H1 (cell line): ENCODE results near the gene ENTR1. TPM values are rescaled to one million over a fixed set of nuclear protein-coding genes. Genes with fewer than 3 reads are reported as not detected.

Source experiments
- CTCF ChIA-PET: fragments of 300-600 bp; sonication (Branson Sonifier 250); formaldehyde crosslinking; loops from one replicate; lab custom pipeline; 2021; ENCODE audit not compliant: partially characterized antibody; lab: Charles Lee
- POLR2A ChIA-PET: fragments of 300-600 bp; sonication (Branson Sonifier 250); formaldehyde crosslinking; loops from one replicate; lab custom pipeline; 2021; ENCODE audit warnings: inconsistent platforms; ENCODE audit not compliant: partially characterized antibody; lab: Charles Lee
- DNase-seq, 2 experiments: peaks; one replicate each; pipeline versions ENCODE4 v3.0.0 to v3.0.0-alpha.2; 2010 to 2022; ENCODE audit warnings: low spot score in 2 of 2, low read depth in 1 of 2, mixed read lengths in 1 of 2
- FAIRE-seq: peaks from 2 replicates; lab custom pipeline; 2011; peaks lifted over from hg19 to GRCh38; lab: Jason Lieb, UNC
- H2AFZ ChIP-seq: 2 replicates; pipeline ENCODE4 v1.8.1; 2012; ENCODE audit warnings: low read length, inconsistent platforms
- H2AK5ac ChIP-seq: 2 replicates; pipeline ENCODE4 v1.6.1; 2013; ENCODE audit warnings: low read depth, low read length
- H2BK120ac ChIP-seq: replicated peaks from 2 replicates; pipeline ENCODE3; 2013; ENCODE audit warnings: low read depth, low read length, inconsistent platforms
- H2BK12ac ChIP-seq: 2 replicates; pipeline ENCODE4 v1.6.1; 2013; ENCODE audit warnings: low read depth, low read length
- H2BK15ac ChIP-seq: 2 replicates; pipeline ENCODE4 v1.6.1; 2013; ENCODE audit warnings: low read length
- H2BK20ac ChIP-seq: 2 replicates; pipeline ENCODE4 v1.6.1; 2013; ENCODE audit warnings: low read length
- H2BK5ac ChIP-seq: 2 replicates; pipeline ENCODE4 v1.6.1; 2013; ENCODE audit warnings: low read depth, low read length
- H3K14ac ChIP-seq: 2 replicates; pipeline ENCODE4 v1.6.1; 2013; ENCODE audit warnings: inconsistent platforms; ENCODE audit not compliant: insufficient read length
- H3K18ac ChIP-seq: 2 replicates; pipeline ENCODE4 v1.6.1; 2013; ENCODE audit warnings: low read length; ENCODE audit errors: extremely low read depth
- H3K23ac ChIP-seq: 2 replicates; pipeline ENCODE4 v1.6.1; 2013; ENCODE audit warnings: inconsistent platforms; ENCODE audit not compliant: insufficient read length
- H3K23me2 ChIP-seq: 2 replicates; pipeline ENCODE4 v1.6.1; 2013; ENCODE audit warnings: low read depth, low read length
- H3K27ac ChIP-seq: 2 replicates; pipeline ENCODE4 v1.6.1; 2011; ENCODE audit warnings: low read depth, low read length, inconsistent platforms
- H3K27me3 ChIP-seq, 4 experiments: replicated peaks in 1 of 4; 1 replicate in 1 of 4; 2 replicates in 3 of 4; pipeline versions ENCODE4 v1.6.1 to v1.8.1; 2011 to 2013; ENCODE audit warnings: low read length in 3 of 4, mild to moderate bottlenecking in 3 of 4, inconsistent platforms in 2 of 4, mixed read lengths in 2 of 4, moderate library complexity in 1 of 4; ENCODE audit not compliant: control insufficient read depth in 3 of 4, insufficient read depth in 3 of 4; ENCODE audit errors: extremely low read depth in 1 of 4
- H3K36me3 ChIP-seq, 4 experiments: 2 replicates each; pipeline versions ENCODE4 v1.6.1 to v1.8.1; 2011 to 2013; ENCODE audit warnings: mild to moderate bottlenecking in 4 of 4, low read length in 3 of 4, moderate library complexity in 2 of 4, control low read depth in 1 of 4, inconsistent platforms in 1 of 4; ENCODE audit not compliant: insufficient read depth in 4 of 4, control insufficient read depth in 2 of 4
- H3K4ac ChIP-seq: replicated peaks from 2 replicates; pipeline ENCODE3; 2013; ENCODE audit warnings: low read length, low read depth, mixed read lengths, inconsistent platforms; ENCODE audit not compliant: insufficient read length
- H3K4me1 ChIP-seq, 4 experiments: replicated peaks in 1 of 4; 1 replicate in 1 of 4; 2 replicates in 3 of 4; pipeline versions ENCODE4 v1.6.1 to v1.8.1; 2011 to 2013; ENCODE audit warnings: low read length in 3 of 4, inconsistent platforms in 2 of 4, mixed read lengths in 1 of 4; ENCODE audit not compliant: insufficient read depth in 4 of 4, control insufficient read depth in 3 of 4
- H3K4me2 ChIP-seq, 2 experiments: 2 replicates each; pipeline versions ENCODE4 v1.6.1 to v1.8.1; 2011 to 2013; ENCODE audit warnings: low read depth in 2 of 2, low read length in 2 of 2, control low read depth in 1 of 2, inconsistent platforms in 1 of 2, mild to moderate bottlenecking in 1 of 2; ENCODE audit not compliant: insufficient read depth in 1 of 2
- H3K4me3 ChIP-seq, 4 experiments: fragments of 200-600, 300-600 bp in 1 of 4; sonication (generic), shearing (Covaris generic), sonication (Bioruptor Twin) in 1 of 4; 2 replicates each; pipeline versions ENCODE4 v1.5.1 to v1.8.1; 2011 to 2016; ENCODE audit warnings: low read length in 4 of 4, low read depth in 3 of 4, control low read depth in 2 of 4, inconsistent platforms in 2 of 4, mild to moderate bottlenecking in 2 of 4, mixed read lengths in 1 of 4, moderate library complexity in 1 of 4; ENCODE audit not compliant: insufficient read depth in 2 of 4; ENCODE audit errors: extremely low read depth in 1 of 4
- H3K56ac ChIP-seq: replicated peaks from 2 replicates; pipeline ENCODE3; 2013; ENCODE audit warnings: low read depth, mild to moderate bottlenecking, mixed read lengths, low read length, inconsistent platforms; ENCODE audit not compliant: insufficient read length
- H3K79me1 ChIP-seq: 2 replicates; pipeline ENCODE4 v1.6.1; 2013; ENCODE audit warnings: low read depth, low read length, control low read depth
- H3K79me2 ChIP-seq, 2 experiments: 2 replicates each; pipeline versions ENCODE4 v1.6.1 to v1.8.1; 2012 to 2013; ENCODE audit warnings: low read length in 2 of 2, mild to moderate bottlenecking in 2 of 2, inconsistent platforms in 1 of 2; ENCODE audit not compliant: insufficient read depth in 2 of 2, control insufficient read depth in 1 of 2
- H3K9ac ChIP-seq, 4 experiments: replicated peaks in 1 of 4; 1 replicate in 1 of 4; 2 replicates in 3 of 4; pipeline versions ENCODE4 v1.6.1 to v1.8.1; 2011 to 2013; ENCODE audit warnings: low read depth in 3 of 4, low read length in 3 of 4, control low read depth in 2 of 4, mild to moderate bottlenecking in 2 of 4, moderate library complexity in 2 of 4, inconsistent platforms in 1 of 4; ENCODE audit errors: extremely low read depth in 1 of 4
- H3K9me3 ChIP-seq, 2 experiments: 2 replicates each; pipeline versions ENCODE4 v1.6.1 to v1.8.1; 2012 to 2013; ENCODE audit warnings: mild to moderate bottlenecking in 2 of 2, moderate library complexity in 2 of 2, control low read depth in 1 of 2, inconsistent platforms in 1 of 2, low read depth in 1 of 2, low read length in 1 of 2, mixed read lengths in 1 of 2; ENCODE audit not compliant: insufficient read depth in 2 of 2
- H4K20me1 ChIP-seq, 2 experiments: replicated peaks in 1 of 2; 2 replicates each; pipeline versions ENCODE3 to v1.8.1; 2011 to 2013; ENCODE audit warnings: inconsistent platforms in 2 of 2, low read length in 2 of 2, mild to moderate bottlenecking in 1 of 2; ENCODE audit not compliant: insufficient read depth in 2 of 2, control insufficient read depth in 1 of 2
- H4K5ac ChIP-seq: 2 replicates; pipeline ENCODE4 v1.6.1; 2013; ENCODE audit warnings: low read length, low read depth, mixed read lengths, inconsistent platforms; ENCODE audit not compliant: insufficient read length
- H4K8ac ChIP-seq: 2 replicates; pipeline ENCODE4 v1.8.0; 2013; ENCODE audit warnings: mild to moderate bottlenecking, moderate library complexity, low read length, inconsistent platforms; ENCODE audit not compliant: insufficient read depth; ENCODE audit errors: extremely low read depth
- H4K91ac ChIP-seq: replicated peaks from 2 replicates; pipeline ENCODE3; 2013; ENCODE audit warnings: low read length, mixed read lengths, inconsistent platforms; ENCODE audit not compliant: insufficient read length
- ASH2L ChIP-seq: fragments of 200-600, 300-600 bp; sonication (generic); IDR thresholded peaks from one replicate; pipeline ENCODE4 v1.7.1; 2017; ENCODE audit warnings: low read length
- BACH1 ChIP-seq: IDR thresholded peaks from 2 replicates; pipeline ENCODE4 v1.6.1; 2012; ENCODE audit warnings: low read length, improper control_type of control experiment
- CHD1 ChIP-seq: IDR thresholded peaks from 2 replicates; pipeline ENCODE4 v1.6.1; 2012; ENCODE audit warnings: low read depth, low read length, improper control_type of control experiment
- EP300 ChIP-seq, 2 experiments: IDR thresholded peaks; 1 replicate in 1 of 2; 2 replicates in 1 of 2; pipeline ENCODE4 v1.6.1; 2011 to 2012; ENCODE audit warnings: low read depth in 2 of 2, low read length in 2 of 2, mild to moderate bottlenecking in 2 of 2, borderline replicate concordance in 1 of 2, inconsistent platforms in 1 of 2, moderate library complexity in 1 of 2
- GTF2F1 ChIP-seq: IDR thresholded peaks from 2 replicates; pipeline ENCODE4 v1.6.1; 2012; ENCODE audit warnings: low read depth, low read length, improper control_type of control experiment, borderline replicate concordance
- POU5F1 ChIP-seq: IDR thresholded peaks from 2 replicates; pipeline ENCODE4 v1.6.1; 2011; ENCODE audit warnings: low read depth, mild to moderate bottlenecking, low read length, moderate library complexity
- SIX5 ChIP-seq: IDR thresholded peaks from 2 replicates; pipeline ENCODE4 v1.6.1; 2011; ENCODE audit warnings: mild to moderate bottlenecking, low read depth, low read length
- TBP ChIP-seq: IDR thresholded peaks from 2 replicates; pipeline ENCODE4 v1.6.1; 2011; ENCODE audit warnings: low read depth, low read length, improper control_type of control experiment
- TEAD4 ChIP-seq: IDR thresholded peaks from 2 replicates; pipeline ENCODE4 v1.6.1; 2012; ENCODE audit warnings: low read depth, low read length, inconsistent platforms, mixed read lengths
- WGBS, 2 experiments: shearing (Covaris generic) in 1 of 2; methylation state at CpG; one replicate each; pipeline versions ENCODE4 v1.1.6 to v1.1.7; 2013 to 2015; ENCODE audit warnings: low lambda C conversion rate in 2 of 2, mixed read lengths in 2 of 2, inconsistent platforms in 1 of 2, low coverage in 1 of 2, missing lambda C conversion rate in 1 of 2; ENCODE audit not compliant: insufficient replicate concordance in 2 of 2, insufficient coverage in 1 of 2, insufficient read length in 1 of 2; ENCODE audit errors: extremely low coverage in 1 of 2, missing lambda C conversion rate in 1 of 2; 5-methylcytosine and 5-hydroxymethylcytosine counted together
- polyA plus RNA-seq, 7 experiments: library from polyadenylated mRNA; depleted of rRNA in 3 of 7; stranded (reverse) in 5 of 7; unstranded in 2 of 7; fragments of >200 nt in 5 of 7; fragments of 200-250 nt in 2 of 7; gene quantifications; 1 replicate in 5 of 7; 2 replicates in 1 of 7; 4 replicates in 1 of 7; pipeline versions ENCODE4 v1.2.1 to v1.2.3, GENCODE V29; 2011 to 2013; ENCODE audit warnings: missing spikeins in 2 of 7, mixed read lengths in 2 of 7
- total RNA-seq: library from RNA; stranded (reverse); fragmentation: NEBNext Ultra II Directional; extraction: Animal tissue kit (Norgen Biotek cat#: 25700); gene quantifications from 2 replicates; pipeline ENCODE4 v1.2.1, GENCODE V29; 2021
- TF ChIP-seq, protein P1 (sequence below), 3 experiments: IDR thresholded peaks; 1 replicate in 2 of 3; 2 replicates in 1 of 3; pipeline versions ENCODE4 v1.5.1 to v1.6.1; 2011; ENCODE audit warnings: low read length in 3 of 3, mild to moderate bottlenecking in 3 of 3, inconsistent platforms in 2 of 3, low read depth in 1 of 3, moderate library complexity in 1 of 3; ENCODE audit not compliant: insufficient read depth in 1 of 3; ENCODE audit errors: control extremely low read depth in 1 of 3
- TF ChIP-seq, protein P2 (sequence below): IDR thresholded peaks from 2 replicates; pipeline ENCODE4 v1.6.1; 2012; ENCODE audit warnings: inconsistent platforms

The ENTR1 gene
- total and polyA plus RNA-seq, 2 of the 8 experiments (the other 6 are each of a cell fraction or from before 2014, with no cell fraction given), result 65.2 to 102 TPM

DNA sequence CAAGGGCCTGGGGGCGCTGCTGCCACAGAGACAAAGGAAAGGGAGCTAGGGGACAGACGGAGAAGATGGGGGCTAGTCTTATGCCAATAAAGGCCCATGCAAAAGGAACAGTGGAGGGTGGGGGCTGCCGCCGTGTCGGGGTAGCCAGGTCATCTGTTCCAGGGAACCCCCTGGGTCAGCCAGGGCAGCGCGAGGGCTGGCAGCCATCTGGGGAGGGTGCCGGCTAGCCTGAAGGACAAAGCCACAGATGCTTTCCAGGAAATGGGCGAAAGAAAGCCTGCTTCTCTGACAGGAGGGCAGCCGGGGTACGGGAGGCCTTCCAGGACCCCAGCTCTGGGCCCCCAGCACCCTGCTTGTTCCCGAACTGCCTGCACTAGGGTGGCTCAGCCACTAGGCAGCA lies 35.3 kb downstream of the ENTR1 start:
- H2AK5ac ChIP-seq, result no peak overlapping the region
- H3K4me2 ChIP-seq, result no peak overlapping the region
- FAIRE-seq (no peak), DNase-seq (no peak)
- H3K79me1 ChIP-seq, result no peaks in the 10 kb centered on the region
- no peak overlapping the region for H3K18ac ChIP-seq
- no peak overlapping the region for H2BK15ac ChIP-seq
- no peak overlapping the region for H2BK120ac ChIP-seq
- no peak overlapping the region for H4K5ac ChIP-seq
- POLR2A ChIA-PET, result interaction anchor here (0.8 to 7.2 kb wide), 12 partner anchors 8 to 63 kb away, joined by 3 to 43 read pairs (median 10); partner anchors contain the start of genes DNLZ and SNAPC4
- CTCF ChIA-PET, result interaction anchor here (0.9 to 1.9 kb wide), 9 partner anchors 8 to 272 kb away, joined by 3 to 8 read pairs (median 3); partner anchors contain the start of gene DNLZ
- no peaks in the 10 kb centered on the region for H3K4me1 ChIP-seq
- H3K36me3 ChIP-seq, result peaks cover 0 to 19% (median 2%) of the 10 kb centered on the region in 4 experiments; a peak in 5 of 8 replicates
- H3K4me3 ChIP-seq, result no peak overlapping the region
- H3K4ac ChIP-seq, result no peak overlapping the region
- no peak overlapping the region for H3K9ac ChIP-seq
- H2BK12ac ChIP-seq, result no peak overlapping the region
- WGBS, 2 experiments, result 89% methylated on average over 11 of the region's 12 CpGs; no CpG with 5 or more reads in 1 of the 2 experiments
- H3K79me2 ChIP-seq, result no peaks in the 10 kb centered on the region
- H3K27ac ChIP-seq, result no peak overlapping the region
- no peak overlapping the region for H2BK5ac ChIP-seq
- peaks cover 5 to 8% of the 10 kb centered on the region in 2 experiments for H4K20me1 ChIP-seq
- no peak overlapping the region for H2BK20ac ChIP-seq
- no peak overlapping the region for H3K23ac ChIP-seq
- no peak overlapping the region for H3K56ac ChIP-seq
- H3K14ac ChIP-seq, result no peak overlapping the region
- no peaks in the 10 kb centered on the region for H3K23me2 ChIP-seq
- no peaks in the 10 kb centered on the region for H3K27me3 ChIP-seq
- no peaks in the 10 kb centered on the region for H3K9me3 ChIP-seq
- no peak overlapping the region for H2AFZ ChIP-seq
- H4K91ac ChIP-seq, result no peak overlapping the region
- no peak overlapping the region for H4K8ac ChIP-seq
- TF ChIP-seq SIX5 (no peak), ASH2L (no peak), CHD1 (no peak), BACH1 (no peak), GTF2F1 (no peak), TEAD4 (no peak), EP300 (IDR thresholded peaks at IDR 0.05; ENCODE audit: borderline replicate concordance in 1 of 2, low read depth in 2 of 2, low read length in 2 of 2) (no peak), POU5F1 (no peak), TBP (no peak)
- TF ChIP-seq, protein P1, sequence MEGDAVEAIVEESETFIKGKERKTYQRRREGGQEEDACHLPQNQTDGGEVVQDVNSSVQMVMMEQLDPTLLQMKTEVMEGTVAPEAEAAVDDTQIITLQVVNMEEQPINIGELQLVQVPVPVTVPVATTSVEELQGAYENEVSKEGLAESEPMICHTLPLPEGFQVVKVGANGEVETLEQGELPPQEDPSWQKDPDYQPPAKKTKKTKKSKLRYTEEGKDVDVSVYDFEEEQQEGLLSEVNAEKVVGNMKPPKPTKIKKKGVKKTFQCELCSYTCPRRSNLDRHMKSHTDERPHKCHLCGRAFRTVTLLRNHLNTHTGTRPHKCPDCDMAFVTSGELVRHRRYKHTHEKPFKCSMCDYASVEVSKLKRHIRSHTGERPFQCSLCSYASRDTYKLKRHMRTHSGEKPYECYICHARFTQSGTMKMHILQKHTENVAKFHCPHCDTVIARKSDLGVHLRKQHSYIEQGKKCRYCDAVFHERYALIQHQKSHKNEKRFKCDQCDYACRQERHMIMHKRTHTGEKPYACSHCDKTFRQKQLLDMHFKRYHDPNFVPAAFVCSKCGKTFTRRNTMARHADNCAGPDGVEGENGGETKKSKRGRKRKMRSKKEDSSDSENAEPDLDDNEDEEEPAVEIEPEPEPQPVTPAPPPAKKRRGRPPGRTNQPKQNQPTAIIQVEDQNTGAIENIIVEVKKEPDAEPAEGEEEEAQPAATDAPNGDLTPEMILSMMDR (IDR thresholded peaks at IDR 0.05; ENCODE audit: control extremely low read depth in 1 of 3, insufficient read depth in 1 of 3, low read depth in 1 of 3, low read length in 3 of 3), result no peak
- TF ChIP-seq, protein P2, sequence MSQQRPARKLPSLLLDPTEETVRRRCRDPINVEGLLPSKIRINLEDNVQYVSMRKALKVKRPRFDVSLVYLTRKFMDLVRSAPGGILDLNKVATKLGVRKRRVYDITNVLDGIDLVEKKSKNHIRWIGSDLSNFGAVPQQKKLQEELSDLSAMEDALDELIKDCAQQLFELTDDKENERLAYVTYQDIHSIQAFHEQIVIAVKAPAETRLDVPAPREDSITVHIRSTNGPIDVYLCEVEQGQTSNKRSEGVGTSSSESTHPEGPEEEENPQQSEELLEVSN, result no peak
